GM13977 (cell line): Measurements from ENCODE around the gene NKX3-2.
"Not testable (repeated sequence)": the region's sequence is repeated elsewhere in the genome, so short reads cannot be mapped to it uniquely, and the experiment has no call there.

Experiments
- DNase-seq: peaks from one replicate; pipeline ENCODE4 v3.0.0; 2012; ENCODE audit warnings: low spot score
- CTCF ChIP-seq: IDR thresholded peaks from 2 replicates; pipeline ENCODE4 v1.5.1; 2012; ENCODE audit warnings: mild to moderate bottlenecking, control low read depth; ENCODE audit not compliant: insufficient read depth; ENCODE audit errors: extremely low read depth, missing control alignments
- in situ Hi-C: fragments of 300-500 bp; cut with MboI; formaldehyde crosslinking; loops from one replicate; pipeline ENCODE4 v1.12.0; 2022; ENCODE audit warnings: low sequenced_read_pairs, low pct_unique_long_range_greater_than_20kb, mixed read lengths, inconsistent platforms; ENCODE audit not compliant: unreplicated experiment

NKX3-2 gene

GRCh38 chr4:13577660-13578059, 33.4 kb upstream of the NKX3-2 start:
- DNase-seq: no peak
- TF ChIP-seq CTCF: no peak
- in situ Hi-C loops: no loop called here

- no peak for DNase-seq
- in situ Hi-C loops: no loop called here
- TF ChIP-seq CTCF: no peak
Measured at GRCh38 chr4:13570916-13571315, 26.6 kb upstream of the NKX3-2 start.

DNA sequence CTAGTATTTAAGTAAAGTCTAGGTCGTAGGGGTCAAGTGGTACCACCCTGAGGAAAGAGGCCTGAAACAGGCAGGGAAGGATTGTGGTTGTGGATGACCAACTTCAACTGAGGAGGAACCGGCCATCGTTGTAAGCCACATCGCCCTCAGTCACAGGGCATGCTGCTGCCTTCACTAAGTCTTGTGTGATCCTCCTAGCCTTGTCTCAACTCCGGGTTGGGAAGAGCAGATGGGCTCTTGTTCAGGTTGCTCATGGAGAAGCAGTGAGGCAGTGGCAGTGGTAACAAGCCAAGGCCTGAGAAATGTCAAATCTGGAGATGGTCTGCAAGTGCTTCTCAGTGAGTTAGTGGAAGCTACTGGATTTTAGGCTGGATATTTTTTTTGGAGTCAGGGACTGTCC, 22.8 kb upstream of the NKX3-2 start:
- in situ Hi-C loops: no loop called here
- TF ChIP-seq CTCF: no peak
- DNase-seq: no peak

DNA sequence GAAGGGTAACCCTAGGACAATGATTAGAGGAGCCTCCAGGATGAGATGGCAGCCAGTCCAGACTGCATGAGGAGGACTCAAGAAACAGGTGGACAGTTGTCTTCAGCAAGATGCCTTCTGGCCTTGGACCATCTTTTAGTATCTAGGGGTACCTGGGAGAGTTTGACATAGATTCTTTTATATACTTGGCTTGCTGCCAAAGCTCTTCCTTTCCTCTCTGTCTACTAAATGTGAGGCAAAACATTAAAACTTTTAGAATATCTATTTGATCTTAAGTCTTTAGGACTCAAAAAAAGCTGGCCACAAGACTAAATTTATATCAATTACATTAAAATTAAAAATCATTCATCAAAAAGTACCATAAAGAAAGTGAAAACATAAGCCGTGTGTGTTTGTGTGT, 18.6 kb upstream of the NKX3-2 start:
- in situ Hi-C loops: no loop called here
- no peak for DNase-seq
- no peak for TF ChIP-seq CTCF

GRCh38 chr4:13561673-13562072, 17.4 kb upstream of the NKX3-2 start:
- DNase-seq: no peak
- in situ Hi-C loops: no loop called here
- no peak for TF ChIP-seq CTCF

DNA sequence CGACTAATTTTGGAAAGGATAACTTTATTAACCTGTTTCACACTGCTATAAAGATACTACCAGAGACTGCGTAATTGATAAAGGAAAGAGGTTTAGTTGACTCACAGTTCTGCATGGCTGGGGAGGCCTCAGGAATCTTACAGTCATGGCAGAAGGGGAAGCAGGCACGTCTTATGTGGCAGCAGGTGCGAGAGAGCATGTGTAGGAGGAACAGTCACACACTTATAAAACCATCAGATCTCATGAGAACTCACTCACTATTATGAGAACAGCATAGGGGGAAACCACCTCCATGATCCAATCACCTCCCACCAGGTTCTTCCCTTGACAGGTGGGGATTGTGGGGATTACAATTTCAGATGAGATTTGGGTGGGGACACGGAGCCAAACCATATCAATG, 15.8 kb upstream of the NKX3-2 start:
- DNase-seq, in situ Hi-C loops: not testable (repeated sequence)

GRCh38 chr4:13559413-13559812, 15.1 kb upstream of the NKX3-2 start:
- DNase-seq: no peak
- TF ChIP-seq CTCF: no peak
- in situ Hi-C loops: no loop called here
